Dermis microvascular lymphatic vessel endothelial cell (primary cell): ENCODE measurements around the gene TIAM1. TPM values are rescaled to one million over a fixed set of nuclear protein-coding genes. Genes with fewer than 3 reads are reported as not detected.
A peak's percentile ranks its signal among the peaks of the same experiment; 100 is the strongest.

Experiments
- DNase-seq, 2 donors: peaks; one replicate each; pipeline versions ENCODE4 v3.0.0 to v3.0.0-alpha.2; 2010; ENCODE audit warnings: low read depth in 2 of 2
- total RNA-seq: library from RNA; depleted of rRNA; stranded (reverse); fragments of >200 nt; gene quantifications from 2 replicates; pipeline ENCODE4 v1.2.1, GENCODE V29; 2014

The TIAM1 gene
- total RNA-seq, 1 donor from 2014 or later, result 0.64 TPM

GRCh38 chr21:31140676-31141075 lies 203.4 kb downstream of the TIAM1 start:
- DNase-seq, result no peak

GRCh38 chr21:31140025-31140424 lies 204.0 kb downstream of the TIAM1 start:
- no peak for DNase-seq

GRCh38 chr21:31137960-31138359 lies 206.1 kb downstream of the TIAM1 start:
- DNase-seq, result no peak

- DNase-seq, result peak; percentile 34 to 48
Observed at GRCh38 chr21:31136891-31137290, 207.2 kb downstream of the TIAM1 start.

- DNase-seq, result peak in 1 of 2 donors; percentile 13
Observed at GRCh38 chr21:31135531-31136184, 208.4 kb downstream of the TIAM1 start.

- no peak for DNase-seq
Observed at GRCh38 chr21:31133243-31133830, 210.7 kb downstream of the TIAM1 start.

- DNase-seq, result no peak
Observed at GRCh38 chr21:31132574-31133242, 211.4 kb downstream of the TIAM1 start.

- no peak for DNase-seq
Observed at GRCh38 chr21:31130821-31131220, 213.2 kb downstream of the TIAM1 start.

- DNase-seq, result no peak
Observed at GRCh38 chr21:31128234-31128633, 215.8 kb downstream of the TIAM1 start.

- no peak for DNase-seq
Observed at GRCh38 chr21:31124010-31124409, 220.1 kb downstream of the TIAM1 start.

- no peak for DNase-seq
Observed at GRCh38 chr21:31119199-31119598, 224.9 kb downstream of the TIAM1 start.

GRCh38 chr21:31117128-31117916 lies 226.7 kb downstream of the TIAM1 start:
- DNase-seq, result no peak

GRCh38 chr21:31115249-31115648 lies 228.8 kb downstream of the TIAM1 start:
- no peak for DNase-seq

GRCh38 chr21:31111093-31111492 lies 233.0 kb downstream of the TIAM1 start:
- no peak for DNase-seq

GRCh38 chr21:31110430-31110829 lies 233.6 kb downstream of the TIAM1 start:
- no peak for DNase-seq

- no peak for DNase-seq
Observed at GRCh38 chr21:31107871-31108270, 236.2 kb downstream of the TIAM1 start.

GRCh38 chr21:31107176-31107785 lies 236.8 kb downstream of the TIAM1 start:
- no peak for DNase-seq

GRCh38 chr21:31103571-31104265 lies 240.3 kb downstream of the TIAM1 start:
- no peak for DNase-seq

- no peak for DNase-seq
Observed at GRCh38 chr21:31103163-31103562, 240.9 kb downstream of the TIAM1 start.

GRCh38 chr21:31099122-31099521 lies 244.9 kb downstream of the TIAM1 start:
- DNase-seq, result no peak

GRCh38 chr21:31098576-31099005 lies 245.5 kb downstream of the TIAM1 start:
- peak; percentile 11 to 53 for DNase-seq
